Esophagus muscularis mucosa (tissue), 3 donors: ENCODE data around the gene ATXN10.

Experiments used
- CTCF ChIP-seq, 3 experiments: fragments of 200-600 bp in 2 of 3; fragments of 450-650 bp in 1 of 3; sonication (generic) in 2 of 3; IDR thresholded peaks; one replicate each; pipeline ENCODE4 v1.5.1; 2017 to 2019; ENCODE audit warnings: antibody characterized with exemption in 3 of 3, mild to moderate bottlenecking in 2 of 3, moderate library complexity in 1 of 3
- POLR2A ChIP-seq: fragments of 450-650 bp; IDR thresholded peaks from one replicate; pipeline ENCODE4 v1.6.1; 2017; ENCODE audit warnings: antibody characterized with exemption, moderate library complexity, mild to moderate bottlenecking, low read depth
- POLR2AphosphoS5 ChIP-seq, 2 donors: sonication (generic); formaldehyde crosslinking; IDR thresholded peaks; one replicate each; pipeline ENCODE4 v1.6.1; 2017; ENCODE audit warnings: antibody characterized with exemption in 2 of 2

GRCh38 chr22:45784357-45785277 is 113.0 kb downstream of the ATXN10 start:
- TF ChIP-seq POLR2AphosphoS5 (IDR thresholded peaks at IDR 0.05) (no peak), CTCF (IDR thresholded peaks at IDR 0.05) (no peak), POLR2A (no peak)
